C4-2B (cell line): Measurements from ENCODE around the gene KMT2D.

Experiments
- ZFX ChIP-seq: fragments of 450-650 bp; IDR thresholded peaks from 2 replicates; pipeline ENCODE4 v1.6.1; 2017
- TF ChIP-seq, protein P1 (sequence below): fragments of 450-650 bp; conservative IDR thresholded peaks from 2 replicates; pipeline ENCODE4 v1.5.1; 2017; ENCODE audit warnings: mild to moderate bottlenecking

DNA sequence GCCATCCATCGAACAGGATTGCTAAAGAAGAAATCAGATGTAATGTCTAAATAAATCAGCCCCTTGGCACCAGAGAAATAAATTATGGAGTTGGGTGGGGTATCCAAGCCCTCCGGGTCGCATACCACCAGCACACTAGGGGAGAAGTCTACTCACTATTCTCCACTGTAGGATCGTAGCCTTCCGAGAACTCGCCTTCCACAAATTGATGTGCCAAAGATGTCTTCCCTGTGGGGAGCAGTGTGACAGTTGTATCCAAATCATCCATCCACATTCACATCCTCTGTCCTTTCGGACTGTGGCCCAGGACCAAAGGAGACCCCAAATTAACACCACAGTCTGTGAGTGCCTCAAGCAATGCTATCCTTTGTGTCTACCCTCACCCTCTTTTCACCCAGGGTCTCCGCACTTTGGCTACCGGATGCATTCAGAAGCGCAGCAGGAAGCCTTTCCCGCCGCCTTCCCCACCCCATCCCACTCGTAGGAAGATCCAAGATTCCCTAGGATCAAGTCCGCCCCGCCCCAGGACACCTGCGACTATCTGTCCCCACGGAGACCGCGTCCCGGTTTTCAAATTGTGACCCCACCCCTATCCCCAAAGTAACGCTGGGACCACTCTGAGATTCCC, 8.4 kb upstream of the KMT2D start:
- TF ChIP-seq, protein P1, sequence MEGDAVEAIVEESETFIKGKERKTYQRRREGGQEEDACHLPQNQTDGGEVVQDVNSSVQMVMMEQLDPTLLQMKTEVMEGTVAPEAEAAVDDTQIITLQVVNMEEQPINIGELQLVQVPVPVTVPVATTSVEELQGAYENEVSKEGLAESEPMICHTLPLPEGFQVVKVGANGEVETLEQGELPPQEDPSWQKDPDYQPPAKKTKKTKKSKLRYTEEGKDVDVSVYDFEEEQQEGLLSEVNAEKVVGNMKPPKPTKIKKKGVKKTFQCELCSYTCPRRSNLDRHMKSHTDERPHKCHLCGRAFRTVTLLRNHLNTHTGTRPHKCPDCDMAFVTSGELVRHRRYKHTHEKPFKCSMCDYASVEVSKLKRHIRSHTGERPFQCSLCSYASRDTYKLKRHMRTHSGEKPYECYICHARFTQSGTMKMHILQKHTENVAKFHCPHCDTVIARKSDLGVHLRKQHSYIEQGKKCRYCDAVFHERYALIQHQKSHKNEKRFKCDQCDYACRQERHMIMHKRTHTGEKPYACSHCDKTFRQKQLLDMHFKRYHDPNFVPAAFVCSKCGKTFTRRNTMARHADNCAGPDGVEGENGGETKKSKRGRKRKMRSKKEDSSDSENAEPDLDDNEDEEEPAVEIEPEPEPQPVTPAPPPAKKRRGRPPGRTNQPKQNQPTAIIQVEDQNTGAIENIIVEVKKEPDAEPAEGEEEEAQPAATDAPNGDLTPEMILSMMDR: no peak
- no peak for TF ChIP-seq ZFX
